ENCODE results near the gene LHX8. TPM values are rescaled to one million over a fixed set of nuclear protein-coding genes. Genes with fewer than 3 reads are reported as not detected.

The LHX8 gene
- total and polyA plus RNA-seq, 2 of the 13 experiments (the other 11 are each of a cell fraction or from before 2014, with no cell fraction given), result not detected

DNA sequence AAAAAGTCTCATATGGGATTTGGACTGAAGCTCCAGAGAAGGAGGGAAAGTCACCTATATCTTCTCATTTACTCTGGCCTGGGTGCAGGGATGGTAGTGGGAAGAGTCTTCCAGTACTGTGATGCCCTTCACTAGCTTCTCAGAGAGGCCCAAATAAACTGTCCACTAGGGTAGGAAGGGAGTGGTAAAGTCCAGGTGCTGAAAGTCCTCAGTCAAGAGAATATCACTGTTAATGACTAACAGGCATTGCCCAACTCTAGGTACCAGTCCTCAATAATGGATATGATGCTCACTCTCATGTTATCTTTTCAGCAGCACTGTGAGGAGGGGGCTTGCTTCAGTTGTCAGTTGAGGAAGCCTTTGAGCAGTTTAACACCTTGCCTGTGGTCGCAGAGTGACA, 64.0 kb downstream of the LHX8 start:
- TF ChIP-seq FOXJ3 (CRISPR knock-in tag; IDR thresholded peaks at IDR 0.05; ENCODE audit: borderline replicate concordance) (no peak), CEBPG (CRISPR knock-in tag; IDR thresholded peaks at IDR 0.05) (0 out of 2 replicates have a peak, but pooled peaks have one; percentile 11), NFAT5 (CRISPR knock-in tag; IDR thresholded peaks at IDR 0.05) (no peak), CEBPB (IDR thresholded peaks at IDR 0.05; ENCODE audit: borderline replicate concordance, low read depth, low read length) (peak; percentile 43; the same call in 1 of the 2 replicates), KDM6A (CRISPR knock-in tag; IDR thresholded peaks at IDR 0.05; ENCODE audit: low read depth) (no peak), ZNF160 (CRISPR knock-in tag; IDR thresholded peaks at IDR 0.05) (no peak)
- BruUV-seq (replicated peaks), result no TSS peak
- Histone ChIP-seq H3K4me3 (replicated peaks in 1 of 3; ENCODE audit: insufficient read depth in 1 of 3, low read depth in 2 of 3, low read length in 3 of 3) (no peak overlapping the region), H2AFZ (ENCODE audit: low read length) (no peak overlapping the region), H3K9ac (ENCODE audit: insufficient read depth, low read depth, low read length) (no peak overlapping the region), H3K79me2 (ENCODE audit: insufficient read depth, low read length) (no peaks in the 10 kb centered on the region), H3K9me3 (ENCODE audit: low read length) (no peaks in the 10 kb centered on the region), H3K4me1 (ENCODE audit: insufficient read depth, low read length) (no peaks in the 10 kb centered on the region), H3K27me3 (ENCODE audit: control insufficient read depth in 1 of 2, insufficient read depth in 2 of 2, low read length in 2 of 2) (0 out of 5 replicates have a peak, but pooled peaks cover 0 to 7% of the 10 kb centered on the region in 2 experiments), H3K27ac (ENCODE audit: extremely low read length, insufficient read depth, low read length) (no peak overlapping the region), H3K36me3 (replicated peaks in 1 of 2; ENCODE audit: control insufficient read depth in 1 of 2, insufficient read depth in 2 of 2, low read length in 2 of 2) (no peaks in the 10 kb centered on the region), H3K4me2 (ENCODE audit: low read depth, low read length) (no peak overlapping the region), H4K20me1 (ENCODE audit: insufficient read depth, low read length) (no peaks in the 10 kb centered on the region)
- ChIA-PET CTCF (ENCODE audit: low intra/inter-chr PET ratio, low total read pairs) (no interaction called here), POLR2A (no interaction called here)
- peak; percentile 94 for ATAC-seq
- 0% methylated on average over 1 of the region's 1 CpG for WGBS (ENCODE audit: low lambda C conversion rate)
- in situ Hi-C loops (cut with HindIII; ENCODE audit: extremely low pct_ligation_motif_present, low pct_unique_long_range_greater_than_20kb) (no loop called here), intact Hi-C loops (cut with micrococcal nuclease; ENCODE audit: unreplicated experiment) (no loop called here)
- peak; percentile 3 for DNase-seq (ENCODE audit: low spot score)
- no peak for FAIRE-seq

Data from HepG2 (cell line).